ENCODE results near the gene USP9X.

DNA sequence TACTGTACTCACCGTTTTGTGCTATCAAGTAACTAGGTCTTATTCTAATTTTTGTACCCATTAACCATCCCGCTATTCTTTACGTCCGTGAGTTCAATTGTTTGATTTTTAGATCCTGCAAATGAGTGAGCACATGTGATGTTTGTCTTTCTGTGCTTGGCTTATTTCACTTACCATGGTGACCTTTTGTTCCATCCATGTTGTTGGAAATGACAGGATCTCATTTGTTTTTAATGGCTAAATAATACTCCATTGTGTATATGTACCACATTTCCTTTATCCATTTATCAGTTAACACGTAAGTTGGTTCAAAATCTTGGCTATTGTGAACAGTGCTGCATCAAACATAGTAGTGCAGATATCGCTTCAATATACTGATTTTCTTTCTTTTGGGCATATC lies 48.3 kb downstream of the USP9X start:
- TF ChIP-seq, protein P1, sequence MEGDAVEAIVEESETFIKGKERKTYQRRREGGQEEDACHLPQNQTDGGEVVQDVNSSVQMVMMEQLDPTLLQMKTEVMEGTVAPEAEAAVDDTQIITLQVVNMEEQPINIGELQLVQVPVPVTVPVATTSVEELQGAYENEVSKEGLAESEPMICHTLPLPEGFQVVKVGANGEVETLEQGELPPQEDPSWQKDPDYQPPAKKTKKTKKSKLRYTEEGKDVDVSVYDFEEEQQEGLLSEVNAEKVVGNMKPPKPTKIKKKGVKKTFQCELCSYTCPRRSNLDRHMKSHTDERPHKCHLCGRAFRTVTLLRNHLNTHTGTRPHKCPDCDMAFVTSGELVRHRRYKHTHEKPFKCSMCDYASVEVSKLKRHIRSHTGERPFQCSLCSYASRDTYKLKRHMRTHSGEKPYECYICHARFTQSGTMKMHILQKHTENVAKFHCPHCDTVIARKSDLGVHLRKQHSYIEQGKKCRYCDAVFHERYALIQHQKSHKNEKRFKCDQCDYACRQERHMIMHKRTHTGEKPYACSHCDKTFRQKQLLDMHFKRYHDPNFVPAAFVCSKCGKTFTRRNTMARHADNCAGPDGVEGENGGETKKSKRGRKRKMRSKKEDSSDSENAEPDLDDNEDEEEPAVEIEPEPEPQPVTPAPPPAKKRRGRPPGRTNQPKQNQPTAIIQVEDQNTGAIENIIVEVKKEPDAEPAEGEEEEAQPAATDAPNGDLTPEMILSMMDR (conservative IDR thresholded peaks at IDR 0.05), result no peak
- TF ChIP-seq ZFX (IDR thresholded peaks at IDR 0.05), result no peak
